ENCODE data around the gene AKAP17A. TPM values are rescaled to one million over a fixed set of nuclear protein-coding genes. Genes with fewer than 3 reads are reported as not detected.

Gene AKAP17A
- total RNA-seq, 1 donor from 2014 or later = 49.8 TPM

DNA sequence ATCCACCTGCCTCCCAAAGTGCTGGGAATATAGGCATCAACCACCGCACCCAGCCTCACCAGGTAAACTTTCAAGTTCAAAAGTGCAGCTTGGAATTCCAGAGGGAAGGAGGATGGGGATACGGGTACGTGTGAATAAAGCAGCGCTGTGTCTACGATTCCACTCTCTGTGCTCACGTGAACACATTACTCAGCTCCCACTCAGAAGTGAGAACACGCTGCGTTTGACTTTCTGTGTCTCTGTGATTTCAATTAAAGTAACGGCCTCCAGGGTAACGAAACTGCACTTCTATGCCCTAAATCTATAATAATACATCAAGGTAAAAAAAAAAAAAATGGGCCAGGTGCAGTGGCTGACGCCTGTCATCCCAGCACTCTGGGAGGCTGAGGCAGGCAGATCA is 15.1 kb downstream of the AKAP17A start:
- H3K36me3 Mint-ChIP-seq = peaks cover 21% of the 10 kb centered on the region
- H3K4me3 Mint-ChIP-seq = no peak overlapping the region
- H3K27me3 Mint-ChIP-seq = no peaks in the 10 kb centered on the region
- H3K4me1 Mint-ChIP-seq (ENCODE audit: unreplicated experiment) = no peaks in the 10 kb centered on the region
- TF ChIP-seq, protein P1, sequence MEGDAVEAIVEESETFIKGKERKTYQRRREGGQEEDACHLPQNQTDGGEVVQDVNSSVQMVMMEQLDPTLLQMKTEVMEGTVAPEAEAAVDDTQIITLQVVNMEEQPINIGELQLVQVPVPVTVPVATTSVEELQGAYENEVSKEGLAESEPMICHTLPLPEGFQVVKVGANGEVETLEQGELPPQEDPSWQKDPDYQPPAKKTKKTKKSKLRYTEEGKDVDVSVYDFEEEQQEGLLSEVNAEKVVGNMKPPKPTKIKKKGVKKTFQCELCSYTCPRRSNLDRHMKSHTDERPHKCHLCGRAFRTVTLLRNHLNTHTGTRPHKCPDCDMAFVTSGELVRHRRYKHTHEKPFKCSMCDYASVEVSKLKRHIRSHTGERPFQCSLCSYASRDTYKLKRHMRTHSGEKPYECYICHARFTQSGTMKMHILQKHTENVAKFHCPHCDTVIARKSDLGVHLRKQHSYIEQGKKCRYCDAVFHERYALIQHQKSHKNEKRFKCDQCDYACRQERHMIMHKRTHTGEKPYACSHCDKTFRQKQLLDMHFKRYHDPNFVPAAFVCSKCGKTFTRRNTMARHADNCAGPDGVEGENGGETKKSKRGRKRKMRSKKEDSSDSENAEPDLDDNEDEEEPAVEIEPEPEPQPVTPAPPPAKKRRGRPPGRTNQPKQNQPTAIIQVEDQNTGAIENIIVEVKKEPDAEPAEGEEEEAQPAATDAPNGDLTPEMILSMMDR (conservative IDR thresholded peaks at IDR 0.05) = no peak
- no peak for DNase-seq (ENCODE audit: extremely low spot score, unreplicated experiment)
- H3K9me3 Mint-ChIP-seq = no peaks in the 10 kb centered on the region
- no peak overlapping the region for H3K27ac Mint-ChIP-seq

DNA sequence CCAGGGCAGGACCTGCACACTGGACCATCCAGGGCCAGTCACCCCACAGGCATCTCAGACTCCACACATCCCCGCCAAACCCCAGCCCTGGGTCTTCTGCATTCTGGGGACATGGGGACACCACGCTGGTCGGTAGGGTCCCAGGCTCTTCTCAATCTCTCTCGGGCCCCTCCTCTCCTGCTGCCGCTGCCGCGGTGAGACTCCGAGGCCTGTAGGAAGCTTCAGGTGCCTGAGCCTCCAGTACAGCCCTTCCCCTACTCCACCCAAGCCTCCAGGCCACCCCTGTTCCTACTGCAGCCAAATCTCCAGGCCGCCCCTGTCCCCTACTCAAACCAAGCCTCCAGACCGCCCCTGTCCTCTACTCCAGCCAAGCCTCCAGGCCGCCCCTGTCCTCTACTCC is 17.9 kb downstream of the AKAP17A start:
- no peak overlapping the region for H3K4me3 Mint-ChIP-seq
- no peak for DNase-seq (ENCODE audit: extremely low spot score, unreplicated experiment)
- TF ChIP-seq, protein P1 (conservative IDR thresholded peaks at IDR 0.05) = no peak
- no peaks in the 10 kb centered on the region for H3K9me3 Mint-ChIP-seq
- no peaks in the 10 kb centered on the region for H3K27me3 Mint-ChIP-seq
- no peak overlapping the region for H3K27ac Mint-ChIP-seq
- no peaks in the 10 kb centered on the region for H3K4me1 Mint-ChIP-seq (ENCODE audit: unreplicated experiment)
- peaks cover 1% of the 10 kb centered on the region for H3K36me3 Mint-ChIP-seq

DNA sequence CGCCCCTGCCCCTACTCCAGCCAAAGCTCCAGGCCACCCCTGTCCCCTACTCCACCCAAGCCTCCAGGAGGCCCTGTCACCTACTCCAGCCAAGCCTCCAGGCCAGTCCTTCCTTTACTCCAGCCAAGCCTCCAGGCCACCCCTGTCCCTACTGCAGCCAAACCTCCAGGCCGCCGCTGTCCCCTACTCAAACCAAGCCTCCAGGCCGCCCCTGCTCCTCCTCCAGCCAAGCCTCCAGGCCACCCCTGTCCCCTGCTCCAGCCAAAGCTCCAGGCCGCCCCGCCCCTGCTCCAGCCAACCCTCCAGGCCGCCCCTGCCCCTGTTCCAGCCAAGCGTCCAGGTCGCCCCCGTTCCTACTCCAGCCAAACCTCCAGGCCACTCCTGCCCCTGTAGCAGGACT is 18.4 kb downstream of the AKAP17A start:
- H3K27ac Mint-ChIP-seq = no peak overlapping the region
- no peaks in the 10 kb centered on the region for H3K36me3 Mint-ChIP-seq
- TF ChIP-seq, protein P1 (conservative IDR thresholded peaks at IDR 0.05) = no peak
- no peak for DNase-seq (ENCODE audit: extremely low spot score, unreplicated experiment)
- H3K9me3 Mint-ChIP-seq = no peaks in the 10 kb centered on the region
- H3K4me3 Mint-ChIP-seq = no peak overlapping the region
- no peaks in the 10 kb centered on the region for H3K27me3 Mint-ChIP-seq
- no peaks in the 10 kb centered on the region for H3K4me1 Mint-ChIP-seq (ENCODE audit: unreplicated experiment)

DNA sequence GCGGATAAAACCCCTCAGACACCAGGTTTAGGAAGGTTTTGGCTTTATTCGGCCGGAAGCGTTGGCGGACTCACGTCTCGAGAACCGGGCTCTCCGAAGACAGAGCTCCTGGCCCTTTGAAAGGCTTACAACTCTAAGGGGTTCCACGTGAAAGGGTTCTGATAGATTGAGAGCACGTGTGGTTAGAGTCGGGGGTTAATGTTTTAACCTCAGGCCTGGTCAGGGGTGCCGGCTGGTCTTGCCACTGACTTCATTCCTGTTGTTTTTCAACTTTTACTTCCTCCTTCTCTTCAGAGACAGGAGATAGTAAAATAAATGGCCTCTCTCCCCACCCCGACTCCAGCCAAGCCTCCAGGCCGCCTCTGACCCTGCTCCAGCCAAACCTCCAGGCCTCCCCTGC is 18.8 kb downstream of the AKAP17A start:
- no peaks in the 10 kb centered on the region for H3K36me3 Mint-ChIP-seq
- H3K9me3 Mint-ChIP-seq = no peaks in the 10 kb centered on the region
- TF ChIP-seq, protein P1 (conservative IDR thresholded peaks at IDR 0.05) = no peak
- H3K4me3 Mint-ChIP-seq = no peak overlapping the region
- no peaks in the 10 kb centered on the region for H3K4me1 Mint-ChIP-seq (ENCODE audit: unreplicated experiment)
- H3K27ac Mint-ChIP-seq = no peak overlapping the region
- DNase-seq (ENCODE audit: extremely low spot score, unreplicated experiment) = no peak
- H3K27me3 Mint-ChIP-seq = no peaks in the 10 kb centered on the region

DNA sequence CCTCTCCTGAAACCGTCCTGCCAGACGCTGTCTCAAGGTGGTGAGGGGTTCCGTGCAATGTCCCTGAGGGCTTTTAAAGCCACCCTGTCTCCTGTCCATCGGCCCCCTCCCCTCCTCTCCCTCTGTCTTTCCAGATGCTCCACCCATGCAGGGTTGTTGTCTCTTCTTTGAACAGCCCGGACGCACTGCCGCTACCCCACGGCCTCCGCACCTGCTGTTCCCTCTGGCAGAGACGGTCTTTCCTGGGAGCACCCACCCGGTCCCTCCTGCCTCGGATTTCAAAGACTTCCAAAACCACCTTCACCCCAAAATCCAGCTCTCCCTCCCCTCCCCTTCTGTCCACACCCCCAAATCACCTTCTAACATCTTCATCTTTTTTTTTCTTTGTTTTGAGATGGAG is 19.3 kb downstream of the AKAP17A start:
- no peaks in the 10 kb centered on the region for H3K27me3 Mint-ChIP-seq
- TF ChIP-seq, protein P1 (conservative IDR thresholded peaks at IDR 0.05) = no peak
- no peaks in the 10 kb centered on the region for H3K36me3 Mint-ChIP-seq
- H3K27ac Mint-ChIP-seq = no peak overlapping the region
- no peaks in the 10 kb centered on the region for H3K9me3 Mint-ChIP-seq
- no peak for DNase-seq (ENCODE audit: extremely low spot score, unreplicated experiment)
- no peaks in the 10 kb centered on the region for H3K4me1 Mint-ChIP-seq (ENCODE audit: unreplicated experiment)
- H3K4me3 Mint-ChIP-seq = no peak overlapping the region

DNA sequence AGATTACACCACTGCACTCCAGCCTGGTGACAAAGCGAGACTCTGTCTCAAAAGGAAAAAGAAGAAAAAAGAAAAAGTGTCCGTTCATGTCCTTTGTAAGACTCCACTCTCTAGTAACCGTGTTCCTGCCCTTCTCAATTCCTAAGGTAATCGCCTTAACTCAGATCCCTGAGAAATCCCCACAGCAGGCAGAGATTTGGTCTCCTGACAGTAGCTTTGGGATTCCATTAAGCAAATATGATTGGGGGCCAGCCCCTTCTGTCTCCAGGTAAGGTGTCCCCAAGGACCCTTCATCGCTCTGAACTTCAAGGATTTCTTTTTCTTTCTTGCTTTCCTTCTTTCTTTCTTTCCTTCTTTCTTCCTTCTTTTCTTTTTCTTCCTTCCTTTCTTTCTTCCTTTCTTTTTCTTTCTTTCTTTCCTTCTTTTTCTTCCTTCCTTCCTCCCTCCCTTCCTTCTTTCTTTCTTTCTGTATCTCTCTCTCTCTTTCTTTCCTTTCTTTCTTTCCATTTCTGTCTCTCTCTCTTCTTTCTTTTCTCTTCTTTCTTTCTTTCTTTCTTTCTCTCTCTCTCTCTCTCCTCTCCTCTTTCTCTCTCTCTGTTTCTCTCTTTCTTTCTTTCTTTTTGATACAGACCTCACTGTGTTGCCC is 21.4 kb downstream of the AKAP17A start:
- H3K36me3 Mint-ChIP-seq = no peaks in the 10 kb centered on the region
- no peaks in the 10 kb centered on the region for H3K4me1 Mint-ChIP-seq (ENCODE audit: unreplicated experiment)
- no peak overlapping the region for H3K27ac Mint-ChIP-seq
- DNase-seq (ENCODE audit: extremely low spot score, unreplicated experiment) = no peak
- H3K9me3 Mint-ChIP-seq = no peaks in the 10 kb centered on the region
- TF ChIP-seq, protein P1 (conservative IDR thresholded peaks at IDR 0.05) = no peak
- no peak overlapping the region for H3K4me3 Mint-ChIP-seq
- no peaks in the 10 kb centered on the region for H3K27me3 Mint-ChIP-seq

Data from type B pancreatic cell (in vitro differentiated cells).